HG03457 (cell line): Measurements from ENCODE around the gene ERGIC2.
"Not testable (repeated sequence)": the region's sequence is repeated elsewhere in the genome, so short reads cannot be mapped to it uniquely, and the experiment has no call there.

Experiments
- ATAC-seq: cut with Tn5 transposase; IDR thresholded peaks from one replicate; pipeline ENCODE4 v1.9.1; 2021; ENCODE audit warnings: moderate number of reproducible peaks; ENCODE audit not compliant: unreplicated experiment

ERGIC2 gene

GRCh38 chr12:29306682-29307081 lies 74.3 kb downstream of the ERGIC2 start:
- no peak for ATAC-seq

- no peak for ATAC-seq
These were observed 74.7 kb downstream of the ERGIC2 start for GRCh38 chr12:29306266-29306665.

DNA sequence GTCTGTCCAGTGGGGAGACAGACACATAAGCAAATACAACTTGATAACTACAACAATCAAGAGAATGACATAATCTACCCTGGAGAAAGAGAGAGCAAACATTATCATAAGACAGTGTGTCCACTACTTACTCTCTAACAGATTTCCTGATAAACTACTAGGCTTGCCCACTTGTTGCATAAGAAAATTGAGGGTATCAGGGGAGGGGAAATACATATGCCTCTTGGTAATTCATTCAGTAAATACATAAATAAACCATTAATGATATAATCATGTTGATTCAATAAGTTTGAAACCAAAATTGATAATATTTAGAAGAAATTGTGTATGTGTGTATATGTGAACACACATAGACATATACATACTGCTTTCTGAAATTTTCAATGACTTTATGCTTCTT lies 76.6 kb downstream of the ERGIC2 start:
- ATAC-seq = no peak

GRCh38 chr12:29301114-29301513 lies 79.9 kb downstream of the ERGIC2 start:
- ATAC-seq = no peak

DNA sequence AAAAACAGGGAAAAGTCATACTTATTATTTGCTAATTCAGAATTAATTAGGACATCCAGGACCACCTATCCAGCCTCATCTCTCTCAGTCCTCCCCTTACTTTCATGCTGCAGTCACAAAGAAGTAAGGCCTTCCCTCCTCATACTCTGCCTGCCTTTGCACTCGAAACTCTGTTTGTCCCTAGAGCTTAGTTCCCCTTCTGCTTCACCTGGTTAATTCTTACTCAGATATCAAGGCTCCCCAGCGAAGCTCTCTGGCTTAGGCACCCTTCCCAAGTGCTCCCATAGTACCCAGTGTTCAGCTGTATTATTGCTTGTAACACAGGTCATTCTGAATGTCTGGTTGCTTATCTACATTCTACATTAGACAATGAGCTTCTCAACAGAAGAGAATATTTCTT lies 81.3 kb downstream of the ERGIC2 start:
- ATAC-seq = no peak

DNA sequence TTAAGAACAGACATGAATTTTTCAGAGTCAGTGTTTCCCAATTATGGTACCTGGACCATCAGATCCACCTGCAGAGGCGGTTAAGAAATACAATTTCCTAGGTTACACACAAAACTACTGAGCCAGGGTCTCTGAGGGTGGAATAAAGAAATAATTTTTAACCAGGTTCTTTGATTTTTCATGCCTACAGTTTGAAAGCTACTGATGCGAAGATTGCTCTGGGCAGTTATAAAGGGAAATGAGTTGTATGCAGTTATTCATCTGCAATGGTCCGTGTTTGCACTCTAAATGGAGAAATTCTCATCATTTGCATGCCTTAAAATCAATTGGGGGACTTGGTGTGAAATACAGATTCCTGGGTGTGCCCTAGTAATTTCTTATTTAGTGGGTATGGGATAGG lies 89.7 kb downstream of the ERGIC2 start:
- no peak for ATAC-seq

DNA sequence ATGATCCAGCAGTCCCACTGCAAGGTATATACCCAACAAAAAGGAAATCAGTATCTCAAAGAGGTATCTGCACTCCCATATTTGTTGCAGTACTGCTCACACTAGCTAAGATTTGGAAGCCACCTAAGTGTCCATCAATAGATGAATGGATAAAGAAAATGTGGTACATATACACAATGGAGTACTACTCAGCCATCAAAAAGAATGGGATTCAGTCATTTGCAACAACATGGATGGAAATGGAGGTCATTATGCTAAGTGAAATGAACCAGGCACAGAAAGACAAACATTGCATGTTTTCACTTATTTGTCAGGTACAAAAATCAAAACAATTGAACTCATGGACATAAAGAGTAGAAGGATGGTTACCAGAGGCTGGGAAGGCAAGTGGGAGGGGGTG lies 90.5 kb downstream of the ERGIC2 start:
- ATAC-seq = not testable (repeated sequence)

DNA sequence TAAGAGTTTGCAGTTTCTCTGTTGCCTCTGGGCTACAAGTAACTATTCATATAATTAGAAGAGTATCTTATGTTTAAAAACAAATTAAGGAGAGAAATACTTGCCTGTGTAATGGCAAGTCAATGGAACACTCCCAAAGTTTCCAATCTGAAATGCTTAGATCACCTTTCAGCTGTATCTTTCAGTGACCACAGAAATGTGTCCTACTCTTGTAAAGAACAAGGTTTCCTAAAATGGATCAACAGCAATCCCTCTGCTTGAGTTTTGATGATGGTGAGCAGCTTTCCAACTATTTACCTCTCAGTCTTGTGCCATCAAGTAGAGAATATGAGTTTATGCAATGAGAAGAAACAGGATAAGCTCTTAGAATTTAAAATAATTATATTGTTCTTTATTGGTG lies 92.9 kb downstream of the ERGIC2 start:
- ATAC-seq = no peak

DNA sequence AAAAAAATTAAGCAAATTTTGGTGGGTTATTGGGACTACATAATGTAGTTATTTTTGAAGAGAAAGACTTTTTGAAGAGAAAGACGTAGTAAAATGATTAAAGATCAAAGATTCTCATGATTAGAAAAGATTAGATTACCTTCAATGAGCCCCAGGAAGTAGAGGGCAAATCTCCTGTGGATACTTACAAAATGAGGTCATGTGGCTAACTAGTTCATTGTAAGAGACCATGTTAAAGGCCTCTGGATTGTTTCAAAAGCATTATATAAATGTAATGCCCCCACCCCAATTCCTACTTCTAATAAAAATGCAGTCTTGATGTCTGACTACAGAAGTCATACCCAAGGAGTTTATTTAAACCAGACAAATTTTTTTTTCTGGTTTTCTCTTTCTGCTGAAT lies 93.3 kb downstream of the ERGIC2 start:
- no peak for ATAC-seq
